Erythroblast (primary cell): ENCODE measurements around the gene RFX2.
"Not testable (repeated sequence)": the region's sequence is repeated elsewhere in the genome, so short reads cannot be mapped to it uniquely, and the experiment has no call there.

ENCODE experiments used
- GATA1 ChIP-seq: IDR thresholded peaks from 2 replicates; pipeline ENCODE4 v1.6.1; 2011; ENCODE audit warnings: low read depth, mild to moderate bottlenecking, control low read depth, low read length, moderate library complexity
- POLR2A ChIP-seq: IDR thresholded peaks from 2 replicates; pipeline ENCODE4 v1.6.1; 2011; ENCODE audit warnings: mild to moderate bottlenecking, low read length

DNA sequence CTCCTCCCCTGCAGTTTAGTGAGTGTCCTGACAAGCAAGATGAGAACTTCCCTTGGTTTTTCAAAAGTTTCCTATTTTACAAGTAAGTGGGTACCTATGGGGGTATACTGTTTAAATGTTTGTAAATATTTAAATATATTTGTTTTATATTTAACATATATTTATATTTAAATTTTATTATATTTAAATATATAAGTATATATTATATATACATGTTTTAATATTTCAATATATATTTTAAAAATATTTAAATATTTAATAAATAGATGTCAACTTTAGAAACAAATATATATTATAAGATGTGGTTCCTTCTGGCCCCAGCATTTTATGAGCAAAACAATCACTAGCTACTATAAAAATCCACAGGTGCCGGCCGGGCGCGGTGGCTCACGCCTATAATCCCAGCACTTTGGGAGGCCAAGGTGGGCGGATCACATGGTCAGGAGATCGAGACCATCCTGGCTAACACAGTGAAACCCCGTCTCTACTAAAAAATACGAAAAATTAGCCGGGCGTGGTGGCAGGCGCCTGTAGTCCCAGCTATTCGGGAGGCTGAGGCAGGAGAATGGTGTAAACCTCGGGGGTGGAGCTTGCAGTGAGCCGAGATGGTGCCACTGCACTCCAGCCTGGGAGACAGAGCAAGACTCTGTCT lies 3.5 kb downstream of the RFX2 start:
- TF ChIP-seq POLR2A, GATA1: not testable (repeated sequence)
